H9 (cell line): ENCODE measurements around the gene DIP2C. TPM values are rescaled to one million over a fixed set of nuclear protein-coding genes. Genes with fewer than 3 reads are reported as not detected.

ENCODE experiments used
- DNase-seq: peaks from one replicate; pipeline ENCODE4 v3.0.0-alpha.2; 2017
- H2AFZ ChIP-seq: one replicate; pipeline ENCODE4 v1.6.1; 2013; ENCODE audit warnings: mild to moderate bottlenecking, low read length, control low read depth, moderate library complexity
- H2AK5ac ChIP-seq: 2 replicates; pipeline ENCODE4 v1.6.1; 2013; ENCODE audit warnings: low read length, control low read depth, mixed read lengths; ENCODE audit not compliant: insufficient read length
- H2BK120ac ChIP-seq: one replicate; pipeline ENCODE4 v1.6.1; 2013; ENCODE audit warnings: low read depth, mild to moderate bottlenecking, low read length, control low read depth, inconsistent platforms; ENCODE audit not compliant: poor library complexity, severe bottlenecking
- H2BK12ac ChIP-seq: 2 replicates; pipeline ENCODE4 v1.6.1; 2013; ENCODE audit warnings: low read length, control low read depth, mixed read lengths, low read depth; ENCODE audit not compliant: insufficient read length
- H2BK15ac ChIP-seq: 2 replicates; pipeline ENCODE4 v1.6.1; 2013; ENCODE audit warnings: low read depth, low read length, control low read depth
- H2BK20ac ChIP-seq: one replicate; pipeline ENCODE4 v1.6.1; 2013; ENCODE audit warnings: low read depth, mild to moderate bottlenecking, low read length, control low read depth, inconsistent platforms; ENCODE audit not compliant: poor library complexity, severe bottlenecking
- H2BK5ac ChIP-seq: 2 replicates; pipeline ENCODE4 v1.6.1; 2013; ENCODE audit warnings: low read length, control low read depth, mixed read lengths; ENCODE audit not compliant: insufficient read length
- H3K14ac ChIP-seq: 2 replicates; pipeline ENCODE4 v1.6.1; 2013; ENCODE audit warnings: low read length, control low read depth; ENCODE audit not compliant: insufficient read depth
- H3K18ac ChIP-seq: 2 replicates; pipeline ENCODE4 v1.6.1; 2013; ENCODE audit warnings: low read depth, mild to moderate bottlenecking, mixed read lengths, low read length, control low read depth; ENCODE audit not compliant: insufficient read length
- H3K23ac ChIP-seq: 2 replicates; pipeline ENCODE4 v1.6.1; 2013; ENCODE audit warnings: low read length, control low read depth, mixed read lengths, low read depth; ENCODE audit not compliant: insufficient read length
- H3K23me2 ChIP-seq: 2 replicates; pipeline ENCODE4 v1.6.1; 2013; ENCODE audit warnings: low read depth, mild to moderate bottlenecking, mixed read lengths, low read length, control low read depth; ENCODE audit not compliant: insufficient read length, poor library complexity, severe bottlenecking
- H3K27ac ChIP-seq: 2 replicates; pipeline ENCODE4 v1.5.1; 2013; ENCODE audit warnings: low read length, control low read depth, mixed read lengths, low read depth; ENCODE audit not compliant: insufficient read length
- H3K27me3 ChIP-seq: 2 replicates; pipeline ENCODE4 v1.6.1; 2013; ENCODE audit warnings: low read length, control low read depth, inconsistent platforms; ENCODE audit not compliant: insufficient read depth
- H3K4ac ChIP-seq: 2 replicates; pipeline ENCODE4 v1.6.1; 2013; ENCODE audit warnings: low read depth, mild to moderate bottlenecking, control low read depth, inconsistent platforms, low read length, moderate library complexity
- H3K4me1 ChIP-seq: 2 replicates; pipeline ENCODE4 v1.6.1; 2013; ENCODE audit warnings: low read length, control low read depth, inconsistent platforms; ENCODE audit not compliant: insufficient read depth
- H3K4me2 ChIP-seq: 2 replicates; pipeline ENCODE4 v1.6.1; 2013; ENCODE audit warnings: low read length, control low read depth, mixed read lengths; ENCODE audit not compliant: insufficient read length, insufficient read depth
- H3K56ac ChIP-seq: 2 replicates; pipeline ENCODE4 v1.6.1; 2013; ENCODE audit warnings: low read depth, mild to moderate bottlenecking, mixed read lengths, low read length, control low read depth; ENCODE audit not compliant: insufficient read length
- H3K79me1 ChIP-seq: 2 replicates; pipeline ENCODE4 v1.6.1; 2013; ENCODE audit warnings: low read depth, mild to moderate bottlenecking, moderate library complexity, low read length, control low read depth, inconsistent platforms; ENCODE audit not compliant: insufficient read depth, poor library complexity, severe bottlenecking
- H3K79me2 ChIP-seq: 2 replicates; pipeline ENCODE4 v1.6.1; 2013; ENCODE audit warnings: low read length, control low read depth, inconsistent platforms; ENCODE audit not compliant: insufficient read depth
- H3K9ac ChIP-seq: 2 replicates; pipeline ENCODE4 v1.6.1; 2013; ENCODE audit warnings: low read length, control low read depth, mixed read lengths; ENCODE audit not compliant: insufficient read length; ENCODE audit errors: extremely low read depth
- H3K9me3 ChIP-seq: one replicate; pipeline ENCODE4 v1.6.1; 2013; ENCODE audit warnings: low read depth, low read length, inconsistent platforms; ENCODE audit not compliant: control insufficient read depth
- H3T11ph ChIP-seq: one replicate; pipeline ENCODE4 v1.6.1; 2013; ENCODE audit warnings: mild to moderate bottlenecking, low read length, control low read depth, inconsistent platforms
- H4K20me1 ChIP-seq: one replicate; pipeline ENCODE4 v1.6.1; 2013; ENCODE audit not compliant: control insufficient read depth, insufficient read length, insufficient read depth
- H4K5ac ChIP-seq: 2 replicates; pipeline ENCODE4 v1.6.1; 2013; ENCODE audit warnings: low read depth, mild to moderate bottlenecking, mixed read lengths, low read length, control low read depth; ENCODE audit not compliant: insufficient read length
- H4K8ac ChIP-seq: replicated peaks from 2 replicates; pipeline ENCODE4 v1.6.1; 2013; ENCODE audit warnings: low read length, control low read depth, mixed read lengths, low read depth; ENCODE audit not compliant: insufficient read length
- H4K91ac ChIP-seq: 2 replicates; pipeline ENCODE4 v1.6.1; 2013; ENCODE audit warnings: low read depth, mild to moderate bottlenecking, moderate library complexity, mixed read lengths, low read length, control low read depth; ENCODE audit not compliant: insufficient read length
- H3K27ac Mint-ChIP-seq, 3 experiments: 2 replicates in 2 of 3; 3 replicates in 1 of 3; pipeline ENCODE4 v1.8.0; 2020 to 2021; ENCODE audit warnings: mixed read lengths in 3 of 3, mild to moderate bottlenecking in 1 of 3, moderate library complexity in 1 of 3
- H3K27me3 Mint-ChIP-seq: 2 replicates; pipeline ENCODE4 v1.8.0; 2021; ENCODE audit warnings: low read depth, mild to moderate bottlenecking, moderate library complexity, mixed read lengths
- H3K36me3 Mint-ChIP-seq, 3 experiments: 2 replicates in 2 of 3; 3 replicates in 1 of 3; pipeline ENCODE4 v1.8.0; 2020 to 2021; ENCODE audit warnings: low read depth in 3 of 3, mixed read lengths in 3 of 3; ENCODE audit not compliant: insufficient read depth in 1 of 3
- H3K4me1 Mint-ChIP-seq, 2 experiments: 2 replicates each; pipeline ENCODE4 v1.8.0; 2020; ENCODE audit warnings: mixed read lengths in 2 of 2
- H3K4me3 Mint-ChIP-seq, 2 experiments: 2 replicates in 1 of 2; 3 replicates in 1 of 2; pipeline ENCODE4 v1.8.0; 2020 to 2021; ENCODE audit warnings: mild to moderate bottlenecking in 2 of 2, mixed read lengths in 2 of 2, moderate library complexity in 1 of 2
- H3K9me3 Mint-ChIP-seq, 2 experiments: 2 replicates in 1 of 2; 3 replicates in 1 of 2; pipeline ENCODE4 v1.8.0; 2020; ENCODE audit warnings: mild to moderate bottlenecking in 2 of 2, mixed read lengths in 2 of 2, moderate library complexity in 1 of 2
- CTCF ChIP-seq: fragments of 200-600 bp; sonication (generic); conservative IDR thresholded peaks from 3 replicates; pipeline ENCODE4 v1.8.0; 2021; ENCODE audit warnings: antibody characterized with exemption, mild to moderate bottlenecking
- WGBS: extraction: QIAGEN DNeasy Blood & Tissue Kit; methylation state at CpG from one replicate; pipeline ENCODE4 v1.1.7; 2013; ENCODE audit warnings: missing lambda C conversion rate, low lambda C conversion rate, mixed read lengths; ENCODE audit not compliant: insufficient read length; ENCODE audit errors: extremely low coverage; 5-methylcytosine and 5-hydroxymethylcytosine counted together
- total RNA-seq: library from RNA; stranded (reverse); gene quantifications from 2 replicates; pipeline ENCODE4 v1.2.1, GENCODE V29; 2021

DIP2C gene
- total RNA-seq, 1 experiment from 2014 or later, result 7.9 TPM

- H3K9ac ChIP-seq, result no peak overlapping the region
- H3T11ph ChIP-seq, result no peak overlapping the region
- H3K79me1 ChIP-seq, result no peaks in the 10 kb centered on the region
- no peaks in the 10 kb centered on the region; the same call in 1 of the 2 replicates for H3K27me3 Mint-ChIP-seq
- no peak overlapping the region; the same call in 1 of the 2 replicates for H3K14ac ChIP-seq
- H4K5ac ChIP-seq, result no peak overlapping the region
- H3K27ac Mint-ChIP-seq, result no peak overlapping the region
- peaks cover 7% of the 10 kb centered on the region; the same call in 1 of the 2 replicates for H3K4me1 ChIP-seq
- WGBS, result no CpG with 5 or more reads among the region's 19 CpGs
- no peaks in the 10 kb centered on the region for H3K9me3 Mint-ChIP-seq
- DNase-seq, result no peak
- no peak overlapping the region for H3K4ac ChIP-seq
- H4K91ac ChIP-seq, result no peak overlapping the region
- no peak overlapping the region for H3K56ac ChIP-seq
- H2BK120ac ChIP-seq, result no peak overlapping the region
- no peaks in the 10 kb centered on the region; the same call in 1 of the 2 replicates for H3K79me2 ChIP-seq
- no peak overlapping the region for H2BK20ac ChIP-seq
- peaks cover 0 to 4% (median 0%) of the 10 kb centered on the region in 3 experiments; a peak in 4 of 7 replicates for H3K36me3 Mint-ChIP-seq
- no peaks in the 10 kb centered on the region for H3K23me2 ChIP-seq
- no peak overlapping the region for H2BK5ac ChIP-seq
- H2AFZ ChIP-seq, result no peak overlapping the region
- no peak for TF ChIP-seq CTCF
- H2AK5ac ChIP-seq, result no peak overlapping the region
- H3K4me1 Mint-ChIP-seq, result peaks cover 28 to 43% of the 10 kb centered on the region in 2 experiments
- H2BK15ac ChIP-seq, result no peak overlapping the region
- H3K4me3 Mint-ChIP-seq, result no peak overlapping the region
- H4K20me1 ChIP-seq, result peaks cover 2% of the 10 kb centered on the region
- H4K8ac ChIP-seq, result no peak overlapping the region
- H2BK12ac ChIP-seq, result no peak overlapping the region
- H3K27ac ChIP-seq, result no peak overlapping the region
- H3K23ac ChIP-seq, result no peak overlapping the region
- no peaks in the 10 kb centered on the region for H3K9me3 ChIP-seq
- H3K18ac ChIP-seq, result no peak overlapping the region
- no peak overlapping the region for H3K4me2 ChIP-seq
- no peaks in the 10 kb centered on the region for H3K27me3 ChIP-seq
Measured at GRCh38 chr10:623014-623413, 66.5 kb downstream of the DIP2C start.
